GM23338 (cell line): ENCODE results near the gene FARP1. TPM values are rescaled to one million over a fixed set of nuclear protein-coding genes. Genes with fewer than 3 reads are reported as not detected.

Experiments used
- ATAC-seq: fragments of 200-7000 bp; cut with Tn5 transposase; 3 replicates; pipeline ENCODE4 v1.9.1; 2020
- DNase-seq: peaks from one replicate; pipeline ENCODE4 v3.0.0-alpha.2; 2015; ENCODE audit warnings: low spot score
- H2AFZ ChIP-seq: fragments of 200-600 bp; sonication (generic); 2 replicates; pipeline ENCODE4 v1.8.0; 2016; ENCODE audit warnings: antibody characterized with exemption, mild to moderate bottlenecking, moderate library complexity
- H3F3A ChIP-seq: fragments of 200-600 bp; sonication (generic); replicated peaks from 2 replicates; pipeline ENCODE4 v1.8.0; 2017; ENCODE audit warnings: antibody characterized with exemption, mixed run types, low read depth
- H3K27ac ChIP-seq: fragments of 200-600 bp; sonication (generic); 2 replicates; pipeline ENCODE4 v1.6.1; 2016; ENCODE audit warnings: low read depth
- H3K27me3 ChIP-seq: fragments of 200-600 bp; sonication (generic); 2 replicates; pipeline ENCODE4 v1.8.0; 2016; ENCODE audit warnings: mild to moderate bottlenecking, mixed run types, moderate library complexity; ENCODE audit not compliant: insufficient read depth
- H3K36me3 ChIP-seq: fragments of 200-600 bp; sonication (generic); 2 replicates; pipeline ENCODE4 v1.8.0; 2016; ENCODE audit warnings: mild to moderate bottlenecking; ENCODE audit not compliant: insufficient read depth
- H3K4me1 ChIP-seq: fragments of 200-600 bp; sonication (generic); 2 replicates; pipeline ENCODE4 v1.8.0; 2016; ENCODE audit warnings: mild to moderate bottlenecking, moderate library complexity; ENCODE audit not compliant: insufficient read depth
- H3K4me2 ChIP-seq: fragments of 200-600 bp; sonication (generic); 2 replicates; pipeline ENCODE4 v1.7.1; 2017; ENCODE audit warnings: mixed run types
- H3K4me3 ChIP-seq: fragments of 200-600 bp; sonication (generic); 2 replicates; pipeline ENCODE4 v1.6.1; 2016; ENCODE audit warnings: mixed run types
- H3K79me2 ChIP-seq: fragments of 200-600 bp; sonication (generic); replicated peaks from 2 replicates; pipeline ENCODE4 v1.8.0; 2017; ENCODE audit warnings: mild to moderate bottlenecking; ENCODE audit not compliant: insufficient read depth
- H3K9me2 ChIP-seq: fragments of 200-600 bp; sonication (generic); 2 replicates; pipeline ENCODE4 v1.8.0; 2017; ENCODE audit not compliant: insufficient read depth
- H4K20me1 ChIP-seq: fragments of 200-600 bp; sonication (generic); replicated peaks from 2 replicates; pipeline ENCODE4 v1.8.0; 2017; ENCODE audit warnings: mild to moderate bottlenecking; ENCODE audit not compliant: insufficient read depth
- H3K27ac Mint-ChIP-seq: 2 replicates; pipeline ENCODE4 v1.8.0; 2020; ENCODE audit warnings: inconsistent platforms, mild to moderate bottlenecking, moderate library complexity, mixed read lengths
- H3K27me3 Mint-ChIP-seq: 3 replicates; pipeline ENCODE4 v1.8.0; 2022; ENCODE audit warnings: low read depth, mild to moderate bottlenecking, moderate library complexity, mixed read lengths, inconsistent platforms; ENCODE audit not compliant: insufficient read depth, poor library complexity
- H3K36me3 Mint-ChIP-seq: 3 replicates; pipeline ENCODE4 v1.8.0; 2021; ENCODE audit warnings: low read depth, mild to moderate bottlenecking, inconsistent platforms, moderate library complexity, mixed read lengths
- H3K4me1 Mint-ChIP-seq: 3 replicates; pipeline ENCODE4 v1.8.0; 2020; ENCODE audit warnings: mild to moderate bottlenecking, inconsistent platforms, mixed read lengths
- H3K4me3 Mint-ChIP-seq: 3 replicates; pipeline ENCODE4 v1.8.0; 2021; ENCODE audit warnings: moderate library complexity, mild to moderate bottlenecking, inconsistent platforms, mixed read lengths
- H3K9me3 Mint-ChIP-seq: 3 replicates; pipeline ENCODE4 v1.8.0; 2020; ENCODE audit warnings: moderate library complexity, mild to moderate bottlenecking, inconsistent platforms, mixed read lengths
- CREB1 ChIP-seq: fragments of 250-450 bp; sonication (Bioruptor Pico); IDR thresholded peaks from 2 replicates; pipeline ENCODE4 v1.5.0; 2020; ENCODE audit warnings: low read depth, mild to moderate bottlenecking, moderate library complexity
- CTCF ChIP-seq, 2 experiments: fragments of 200-600 bp in 1 of 2; sonication (generic) in 1 of 2; conservative IDR thresholded peaks; 2 replicates each; pipeline versions ENCODE4 v1.5.1 to v1.6.1; 2016 to 2017; ENCODE audit warnings: antibody characterized with exemption in 2 of 2, low read depth in 2 of 2, mild to moderate bottlenecking in 2 of 2, moderate library complexity in 1 of 2
- ETS1 ChIP-seq: IDR thresholded peaks from 2 replicates; pipeline ENCODE4 v1.6.1; 2016; ENCODE audit warnings: antibody characterized with exemption
- EZH2 ChIP-seq: fragments of 200-600 bp; sonication (generic); IDR thresholded peaks from one replicate; pipeline ENCODE4 v1.8.0; 2017; ENCODE audit warnings: antibody characterized with exemption, mild to moderate bottlenecking, low read depth; ENCODE audit not compliant: unreplicated experiment
- EZH2phosphoT487 ChIP-seq: fragments of 200-600 bp; sonication (generic); IDR thresholded peaks from one replicate; pipeline ENCODE4 v1.8.1; 2018; ENCODE audit warnings: antibody characterized with exemption; ENCODE audit not compliant: unreplicated experiment
- JUNB ChIP-seq: IDR thresholded peaks from one replicate; pipeline ENCODE4 v1.6.1; 2016; ENCODE audit warnings: antibody characterized with exemption; ENCODE audit not compliant: unreplicated experiment
- NANOG ChIP-seq: IDR thresholded peaks from 2 replicates; pipeline ENCODE4 v1.6.1; 2016; ENCODE audit warnings: antibody characterized with exemption, borderline replicate concordance
- POLR2AphosphoS5 ChIP-seq: IDR thresholded peaks from 2 replicates; pipeline ENCODE4 v1.6.1; 2016; ENCODE audit warnings: antibody characterized with exemption, low read depth
- REST ChIP-seq: IDR thresholded peaks from one replicate; pipeline ENCODE4 v1.6.1; 2018; ENCODE audit warnings: antibody characterized with exemption; ENCODE audit not compliant: unreplicated experiment
- STAT1 ChIP-seq: IDR thresholded peaks from one replicate; pipeline ENCODE4 v1.6.1; 2016; ENCODE audit warnings: antibody characterized with exemption; ENCODE audit not compliant: unreplicated experiment
- ZNF114 ChIP-seq: fragments of 250-450 bp; sonication (Bioruptor Pico); IDR thresholded peaks from 2 replicates; pipeline ENCODE4 v1.5.0; 2020; ENCODE audit warnings: mild to moderate bottlenecking, moderate library complexity
- ZNF331 ChIP-seq: fragments of 250-450 bp; sonication (Bioruptor Pico); IDR thresholded peaks from 2 replicates; pipeline ENCODE4 v1.5.0; 2020; ENCODE audit warnings: low read depth, mild to moderate bottlenecking, moderate library complexity
- polyA plus RNA-seq: library from polyadenylated mRNA; unstranded; fragments of >200 nt; fragmentation: Nextera tagmentation; extraction: Ambion mirVana; gene quantifications from 2 replicates; pipeline ENCODE4 v1.2.1, GENCODE V29; 2016
- total RNA-seq: library from RNA; depleted of rRNA; stranded (reverse); fragments of >200 nt; shearing (Covaris generic); gene quantifications from 2 replicates; pipeline ENCODE4 v1.2.3, GENCODE V29; 2014

The FARP1 gene
- total and polyA plus RNA-seq, 2 experiments from 2014 or later: 53.6 to 82.5 TPM

- Histone ChIP-seq H3F3A (no peaks in the 10 kb centered on the region), H3K36me3 (no peaks in the 10 kb centered on the region), H3K27me3 (no peaks in the 10 kb centered on the region), H3K79me2 (peaks cover 11% of the 10 kb centered on the region), H4K20me1 (no peaks in the 10 kb centered on the region; the same call in 1 of the 2 replicates), H3K4me2 (no peak overlapping the region), H2AFZ (no peak overlapping the region), H3K4me1 (no peaks in the 10 kb centered on the region), H3K9me2 (no peaks in the 10 kb centered on the region), H3K27ac (no peak overlapping the region), H3K4me3 (no peak overlapping the region)
- no peak for TF ChIP-seq ETS1
- TF ChIP-seq JUNB: no peak
- TF ChIP-seq ZNF331 (CRISPR knock-in tag): no peak
- TF ChIP-seq NANOG: no peak
- peak; percentile 93 for ATAC-seq
- Mint-ChIP-seq H3K36me3 (peaks cover under 1% of the 10 kb centered on the region), H3K9me3 (no peaks in the 10 kb centered on the region), H3K4me1 (peaks cover 15% of the 10 kb centered on the region), H3K27ac (no peak overlapping the region), H3K27me3 (peaks cover 4% of the 10 kb centered on the region), H3K4me3 (no peak overlapping the region)
- DNase-seq: peak; percentile 37
Observed at GRCh38 chr13:98363326-98363725, 220.4 kb downstream of the FARP1 start.

- no peak for DNase-seq
- no peaks in the 10 kb centered on the region; the same call in 1 of the 2 replicates for H4K20me1 ChIP-seq
- H3F3A ChIP-seq: no peaks in the 10 kb centered on the region
- Mint-ChIP-seq H3K27me3 (peaks cover 4% of the 10 kb centered on the region), H3K9me3 (no peaks in the 10 kb centered on the region), H3K4me3 (no peak overlapping the region), H3K36me3 (peaks cover 9% of the 10 kb centered on the region), H3K27ac (no peak overlapping the region), H3K4me1 (peaks cover 15% of the 10 kb centered on the region)
- no peak for ATAC-seq
- no peaks in the 10 kb centered on the region for H3K4me1 ChIP-seq
- no peak overlapping the region for H3K4me2 ChIP-seq
- H3K27me3 ChIP-seq: no peaks in the 10 kb centered on the region
- H3K4me3 ChIP-seq: no peak overlapping the region
- H3K36me3 ChIP-seq: no peaks in the 10 kb centered on the region
- no peak overlapping the region for H3K27ac ChIP-seq
- no peak overlapping the region for H2AFZ ChIP-seq
- no peaks in the 10 kb centered on the region for H3K9me2 ChIP-seq
- H3K79me2 ChIP-seq: peaks cover 11% of the 10 kb centered on the region
- TF ChIP-seq EZH2phosphoT487: no peak
- TF ChIP-seq CTCF (conservative IDR thresholded peaks at IDR 0.05; ENCODE audit: low read depth in 2 of 2): no peak
- no peak for TF ChIP-seq JUNB
- TF ChIP-seq STAT1: no peak
- TF ChIP-seq REST: no peak
- no peak for TF ChIP-seq ETS1
- TF ChIP-seq CREB1 (CRISPR knock-in tag): no peak
- TF ChIP-seq EZH2: no peak
- TF ChIP-seq ZNF114 (CRISPR knock-in tag): no peak
- no peak for TF ChIP-seq ZNF331 (CRISPR knock-in tag)
- TF ChIP-seq NANOG: no peak
- TF ChIP-seq POLR2AphosphoS5: no peak
Observed at GRCh38 chr13:98364179-98364578, 221.3 kb downstream of the FARP1 start.
